ENCODE measurements around the gene ATP9B.

Gene ATP9B

DNA sequence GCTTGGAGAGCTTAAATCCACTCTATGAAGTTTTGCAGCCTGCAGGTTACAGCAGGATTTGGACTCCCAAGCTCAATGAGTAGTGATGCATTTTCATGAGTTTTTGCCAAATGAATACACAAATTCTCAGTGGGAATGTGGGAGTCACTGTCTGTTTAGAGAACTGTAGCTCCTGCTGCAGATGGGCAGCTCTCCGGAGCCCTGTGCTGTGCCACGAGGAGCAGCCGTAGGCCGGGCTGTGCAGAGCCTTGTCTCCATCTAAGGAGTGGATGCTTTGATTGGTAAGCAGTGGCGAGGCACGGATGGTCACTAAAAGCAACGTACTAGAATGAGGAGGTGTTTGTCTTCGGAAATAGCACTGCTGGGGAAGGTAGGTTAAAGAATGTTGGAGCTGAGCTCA lies 230.5 kb downstream of the ATP9B start:
- no peaks in the 10 kb centered on the region for H3K9me3 ChIP-seq (ENCODE audit: insufficient read depth, low read depth, low read length)
- no peak for TF ChIP-seq EZH2phosphoT487 (IDR thresholded peaks at IDR 0.05; ENCODE audit: borderline replicate concordance)
- TF ChIP-seq, protein P1, sequence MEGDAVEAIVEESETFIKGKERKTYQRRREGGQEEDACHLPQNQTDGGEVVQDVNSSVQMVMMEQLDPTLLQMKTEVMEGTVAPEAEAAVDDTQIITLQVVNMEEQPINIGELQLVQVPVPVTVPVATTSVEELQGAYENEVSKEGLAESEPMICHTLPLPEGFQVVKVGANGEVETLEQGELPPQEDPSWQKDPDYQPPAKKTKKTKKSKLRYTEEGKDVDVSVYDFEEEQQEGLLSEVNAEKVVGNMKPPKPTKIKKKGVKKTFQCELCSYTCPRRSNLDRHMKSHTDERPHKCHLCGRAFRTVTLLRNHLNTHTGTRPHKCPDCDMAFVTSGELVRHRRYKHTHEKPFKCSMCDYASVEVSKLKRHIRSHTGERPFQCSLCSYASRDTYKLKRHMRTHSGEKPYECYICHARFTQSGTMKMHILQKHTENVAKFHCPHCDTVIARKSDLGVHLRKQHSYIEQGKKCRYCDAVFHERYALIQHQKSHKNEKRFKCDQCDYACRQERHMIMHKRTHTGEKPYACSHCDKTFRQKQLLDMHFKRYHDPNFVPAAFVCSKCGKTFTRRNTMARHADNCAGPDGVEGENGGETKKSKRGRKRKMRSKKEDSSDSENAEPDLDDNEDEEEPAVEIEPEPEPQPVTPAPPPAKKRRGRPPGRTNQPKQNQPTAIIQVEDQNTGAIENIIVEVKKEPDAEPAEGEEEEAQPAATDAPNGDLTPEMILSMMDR (conservative IDR thresholded peaks at IDR 0.05; ENCODE audit: low read length): no peak

DNA sequence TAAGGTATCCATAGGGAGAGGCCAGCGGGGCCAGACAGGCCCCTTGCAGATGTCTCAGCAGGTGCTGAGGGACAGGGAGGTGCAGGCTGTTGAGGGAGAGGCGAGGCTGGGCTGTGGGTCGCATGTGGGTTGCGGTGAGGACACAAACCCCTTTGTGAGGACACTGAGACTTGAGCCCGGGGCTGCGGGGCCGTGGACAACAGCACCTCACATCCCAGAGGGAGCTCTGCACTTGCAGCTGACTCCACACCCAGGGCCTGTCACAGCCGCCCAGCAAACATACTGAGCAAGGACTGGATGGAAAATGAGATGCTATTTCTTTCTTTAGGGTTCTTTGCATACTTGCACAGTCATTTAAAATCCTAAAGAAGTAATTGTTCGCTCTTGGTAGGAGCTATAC lies 231.2 kb downstream of the ATP9B start:
- Histone ChIP-seq H3K79me2 (ENCODE audit: insufficient read depth, low read length) (no peaks in the 10 kb centered on the region), H3K9me2 (replicated peaks; ENCODE audit: low read depth, low read length) (no peaks in the 10 kb centered on the region), H3K4me2 (ENCODE audit: low read depth, low read length, poor library complexity, severe bottlenecking) (no peak overlapping the region), H3K9me3 (ENCODE audit: insufficient read depth, low read depth, low read length) (no peaks in the 10 kb centered on the region), H4K20me1 (ENCODE audit: insufficient read depth, low read length, poor library complexity, severe bottlenecking) (no peaks in the 10 kb centered on the region), H2AFZ (ENCODE audit: low read length) (no peak overlapping the region), H3K4me3 (ENCODE audit: low read length, poor library complexity, severe bottlenecking) (no peak overlapping the region), H3K9ac (ENCODE audit: low read depth, low read length, poor library complexity, severe bottlenecking) (no peak overlapping the region), H3K4me1 (ENCODE audit: insufficient read depth, low read length, poor library complexity, severe bottlenecking) (no peaks in the 10 kb centered on the region), H3F3A (ENCODE audit: low read depth) (no peaks in the 10 kb centered on the region), H3K36me3 (ENCODE audit: insufficient read depth, low read length) (peaks cover 14% of the 10 kb centered on the region; the same call in 1 of the 2 replicates), H3K27me3 (ENCODE audit: insufficient read depth, low read length, poor library complexity, severe bottlenecking) (no peaks in the 10 kb centered on the region)
- no peak for TF ChIP-seq EZH2phosphoT487 (IDR thresholded peaks at IDR 0.05; ENCODE audit: borderline replicate concordance)
- TF ChIP-seq, protein P1 (conservative IDR thresholded peaks at IDR 0.05; ENCODE audit: low read length): no peak

More for the DNA sequence above, 230.5 kb downstream of the ATP9B start:
- Histone ChIP-seq H3K4me1 (ENCODE audit: insufficient read depth, low read length, poor library complexity, severe bottlenecking) (no peaks in the 10 kb centered on the region), H3K4me2 (ENCODE audit: low read depth, low read length, poor library complexity, severe bottlenecking) (no peak overlapping the region), H3K9me2 (replicated peaks; ENCODE audit: low read depth, low read length) (no peaks in the 10 kb centered on the region), H3F3A (ENCODE audit: low read depth) (no peaks in the 10 kb centered on the region), H3K27me3 (ENCODE audit: insufficient read depth, low read length, poor library complexity, severe bottlenecking) (no peaks in the 10 kb centered on the region), H3K9ac (ENCODE audit: low read depth, low read length, poor library complexity, severe bottlenecking) (no peak overlapping the region), H2AFZ (ENCODE audit: low read length) (no peak overlapping the region), H3K4me3 (ENCODE audit: low read length, poor library complexity, severe bottlenecking) (no peak overlapping the region), H3K36me3 (ENCODE audit: insufficient read depth, low read length) (peaks cover 8% of the 10 kb centered on the region; the same call in 1 of the 2 replicates), H4K20me1 (ENCODE audit: insufficient read depth, low read length, poor library complexity, severe bottlenecking) (no peaks in the 10 kb centered on the region), H3K79me2 (ENCODE audit: insufficient read depth, low read length) (no peaks in the 10 kb centered on the region)

DNA sequence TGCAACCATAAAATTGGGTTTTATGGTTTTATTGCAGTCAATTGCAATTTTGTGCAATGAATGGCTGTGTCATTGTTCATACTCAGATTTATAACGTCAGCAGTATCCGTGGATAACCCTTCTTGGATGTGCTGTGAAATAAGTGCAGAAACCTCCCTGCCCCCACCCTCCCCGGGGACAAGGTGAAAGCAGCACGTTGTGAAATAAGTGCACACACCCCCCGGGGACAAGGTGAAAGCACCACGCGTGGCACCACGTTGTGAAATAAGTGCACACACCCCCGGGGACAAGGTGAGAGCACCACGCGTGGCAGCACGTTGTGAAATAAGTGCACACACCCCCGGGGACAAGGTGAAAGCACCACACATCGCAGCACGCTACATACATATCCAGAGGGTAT lies 232.9 kb downstream of the ATP9B start:
- TF ChIP-seq EZH2phosphoT487 (IDR thresholded peaks at IDR 0.05; ENCODE audit: borderline replicate concordance): no peak
- TF ChIP-seq, protein P1 (conservative IDR thresholded peaks at IDR 0.05; ENCODE audit: low read length): no peak
- Histone ChIP-seq H3K36me3 (ENCODE audit: insufficient read depth, low read length) (peaks cover 17% of the 10 kb centered on the region; the same call in 1 of the 2 replicates), H3K4me3 (ENCODE audit: low read length, poor library complexity, severe bottlenecking) (no peak overlapping the region), H3K27me3 (ENCODE audit: insufficient read depth, low read length, poor library complexity, severe bottlenecking) (no peaks in the 10 kb centered on the region), H3K9ac (ENCODE audit: low read depth, low read length, poor library complexity, severe bottlenecking) (no peak overlapping the region), H3K9me3 (ENCODE audit: insufficient read depth, low read depth, low read length) (no peaks in the 10 kb centered on the region), H3K4me2 (ENCODE audit: low read depth, low read length, poor library complexity, severe bottlenecking) (no peak overlapping the region), H3F3A (ENCODE audit: low read depth) (no peaks in the 10 kb centered on the region), H2AFZ (ENCODE audit: low read length) (no peak overlapping the region), H3K79me2 (ENCODE audit: insufficient read depth, low read length) (no peaks in the 10 kb centered on the region), H4K20me1 (ENCODE audit: insufficient read depth, low read length, poor library complexity, severe bottlenecking) (no peaks in the 10 kb centered on the region), H3K4me1 (ENCODE audit: insufficient read depth, low read length, poor library complexity, severe bottlenecking) (no peaks in the 10 kb centered on the region), H3K9me2 (replicated peaks; ENCODE audit: low read depth, low read length) (no peaks in the 10 kb centered on the region)

Measured in Loucy (cell line).